Transverse colon (tissue), 4 donors: ENCODE data around the gene GLCE. TPM values are rescaled to one million over a fixed set of nuclear protein-coding genes. Genes with fewer than 3 reads are reported as not detected.

Experiments used
- DNase-seq: peaks from one replicate; pipeline ENCODE4 v3.0.0-alpha.2; 2019
- H3K27ac ChIP-seq, 4 donors: fragments of 200-600 bp; sonication (generic); 2 replicates each; pipeline ENCODE4 v1.5.1; 2016 to 2018; ENCODE audit warnings: inconsistent platforms in 4 of 4
- H3K27me3 ChIP-seq: fragments of 200-600 bp; sonication (generic); 2 replicates; pipeline ENCODE4 v1.5.1; 2017; ENCODE audit warnings: inconsistent platforms
- H3K36me3 ChIP-seq, 4 donors: fragments of 200-600 bp; sonication (generic); 2 replicates each; pipeline ENCODE4 v1.5.1; 2017 to 2019; ENCODE audit warnings: inconsistent platforms in 4 of 4
- H3K4me1 ChIP-seq, 4 donors: fragments of 200-600 bp; sonication (generic); 2 replicates each; pipeline ENCODE4 v1.5.1; 2017 to 2020; ENCODE audit warnings: inconsistent platforms in 4 of 4
- H3K4me3 ChIP-seq, 4 donors: fragments of 200-600 bp; sonication (generic); 1 replicate in 1 of 4; 2 replicates in 3 of 4; pipeline versions ENCODE4 v1.5.1 to v1.6.1; 2017 to 2019; ENCODE audit warnings: inconsistent platforms in 4 of 4
- H3K9me3 ChIP-seq, 2 donors: fragments of 200-600 bp; sonication (generic); 2 replicates each; pipeline ENCODE4 v1.5.1; 2017 to 2019; ENCODE audit warnings: inconsistent platforms in 2 of 2
- CTCF ChIP-seq, 5 experiments: fragments of 200-600 bp in 3 of 5; fragments of 450-650 bp in 2 of 5; sonication (generic) in 3 of 5; IDR thresholded peaks; 1 replicate in 2 of 5; 2 replicates in 3 of 5; pipeline ENCODE4 v1.5.1; 2016 to 2017; ENCODE audit warnings: antibody characterized with exemption in 5 of 5, inconsistent platforms in 3 of 5, mild to moderate bottlenecking in 2 of 5, moderate library complexity in 1 of 5
- EP300 ChIP-seq: sonication (generic); formaldehyde crosslinking; IDR thresholded peaks from one replicate; pipeline ENCODE4 v1.6.1; 2017; ENCODE audit warnings: antibody characterized with exemption, low read depth
- POLR2A ChIP-seq: fragments of 450-650 bp; IDR thresholded peaks from one replicate; pipeline ENCODE4 v1.6.1; 2016; ENCODE audit warnings: antibody characterized with exemption, mild to moderate bottlenecking, moderate library complexity
- POLR2AphosphoS5 ChIP-seq, 3 donors: sonication (generic); formaldehyde crosslinking; IDR thresholded peaks; one replicate each; pipeline ENCODE4 v1.6.1; 2016; ENCODE audit warnings: antibody characterized with exemption in 3 of 3
- WGBS, 2 donors: methylation state at CpG; one replicate each; pipeline ENCODE4 v1.1.5; 2018; ENCODE audit warnings: low coverage in 1 of 2; 5-methylcytosine and 5-hydroxymethylcytosine counted together
- in situ Hi-C, 4 donors: fragments of 200-750 bp; cut with MboI; loops; one replicate each; pipeline versions ENCODE4 v1.15.0 to v1.15.1; 2017; ENCODE audit warnings: low sequenced_read_pairs in 3 of 4, low pct_ligation_motif_present in 1 of 4, low pct_unique_long_range_greater_than_20kb in 1 of 4
- intact Hi-C: fragments of 100-400 bp; cut with DNase I; formaldehyde crosslinking; loops from one replicate; pipeline ENCODE4 v1.15.1; 2023; ENCODE audit warnings: low total_unique reads
- total RNA-seq, 4 donors: library from RNA; depleted of rRNA; stranded (reverse); fragments of >200 nt; gene quantifications; one replicate each; pipeline ENCODE4 v1.1.0, GENCODE V29; 2016

The GLCE gene
- total RNA-seq, 4 donors from 2014 or later: 7.9 to 38.1 (median 25.4) TPM

- Histone ChIP-seq H3K4me1 (peaks cover 0 to 9% (median 0%) of the 10 kb centered on the region in 4 donors), H3K27ac (no peak overlapping the region), H3K36me3 (peaks cover 0 to 7% (median 2%) of the 10 kb centered on the region in 4 donors), H3K27me3 (no peaks in the 10 kb centered on the region), H3K9me3 (no peaks in the 10 kb centered on the region), H3K4me3 (no peak overlapping the region)
- 71 to 81% methylated on average over 4 of the region's 4 CpGs for WGBS, 2 donors
- DNase-seq: no peak
- TF ChIP-seq EP300 (no peak), CTCF (IDR thresholded peaks at IDR 0.05) (no peak), POLR2AphosphoS5 (IDR thresholded peaks at IDR 0.05) (no peak), POLR2A (no peak)
- in situ Hi-C loops (no loop called here), intact Hi-C loops (no loop called here)
These were observed 71.7 kb downstream of the GLCE start for GRCh38 chr15:69232144-69232543.

- Histone ChIP-seq H3K4me1 (peaks cover 0 to 9% (median 0%) of the 10 kb centered on the region in 4 donors), H3K27me3 (no peaks in the 10 kb centered on the region), H3K27ac (no peak overlapping the region), H3K36me3 (peaks cover 0 to 7% (median 2%) of the 10 kb centered on the region in 4 donors), H3K9me3 (no peaks in the 10 kb centered on the region), H3K4me3 (no peak overlapping the region)
- TF ChIP-seq POLR2AphosphoS5 (IDR thresholded peaks at IDR 0.05) (no peak), CTCF (IDR thresholded peaks at IDR 0.05) (no peak), EP300 (no peak), POLR2A (no peak)
- in situ Hi-C loops (no loop called here), intact Hi-C loops (no loop called here)
- DNase-seq: no peak
- 0 to 52% methylated on average over 1 of the region's 1 CpG for WGBS, 2 donors
These were observed 72.3 kb downstream of the GLCE start for GRCh38 chr15:69232765-69233164.

GRCh38 chr15:69234676-69235075, 74.2 kb downstream of the GLCE start:
- TF ChIP-seq POLR2AphosphoS5 (IDR thresholded peaks at IDR 0.05) (no peak), POLR2A (no peak), EP300 (no peak), CTCF (IDR thresholded peaks at IDR 0.05) (no peak)
- no peaks in the 10 kb centered on the region for H3K9me3 ChIP-seq
- no peak for DNase-seq
- peaks cover 0 to 9% (median 0%) of the 10 kb centered on the region in 4 donors for H3K4me1 ChIP-seq
- no peak overlapping the region for H3K27ac ChIP-seq
- no peaks in the 10 kb centered on the region for H3K36me3 ChIP-seq
- H3K4me3 ChIP-seq: no peak overlapping the region
- intact Hi-C loops: no loop called here
- no peaks in the 10 kb centered on the region for H3K27me3 ChIP-seq
- in situ Hi-C loops: no loop called here

GRCh38 chr15:69236505-69236904, 76.1 kb downstream of the GLCE start:
- H3K4me3 ChIP-seq: no peak overlapping the region
- no peak overlapping the region for H3K27ac ChIP-seq
- 85 to 96% methylated on average over 4 of the region's 4 CpGs for WGBS, 2 donors
- H3K4me1 ChIP-seq: peaks cover 0 to 9% (median 0%) of the 10 kb centered on the region in 4 donors
- DNase-seq: no peak
- in situ Hi-C loops: no loop called here
- H3K9me3 ChIP-seq: no peaks in the 10 kb centered on the region
- TF ChIP-seq EP300: no peak
- TF ChIP-seq POLR2A: no peak
- TF ChIP-seq CTCF (IDR thresholded peaks at IDR 0.05): no peak
- no peak for TF ChIP-seq POLR2AphosphoS5 (IDR thresholded peaks at IDR 0.05)
- H3K36me3 ChIP-seq: no peaks in the 10 kb centered on the region
- H3K27me3 ChIP-seq: no peaks in the 10 kb centered on the region
- intact Hi-C loops: no loop called here
